ENCODE data around the gene CEP70.
"Not testable (repeated sequence)": the region's sequence is repeated elsewhere in the genome, so short reads cannot be mapped to it uniquely, and the experiment has no call there.

CEP70 gene

GRCh38 chr3:138459619-138460535, 134.2 kb downstream of the CEP70 start:
- in situ Hi-C loops (cut with HindIII; ENCODE audit: low pct_unique_long_range_greater_than_20kb, low sequenced_read_pairs) = no loop called here
- DNase-seq (ENCODE audit: low read depth in 1 of 2, low spot score in 1 of 2) = no peak
- TF ChIP-seq JUND (IDR thresholded peaks at IDR 0.05; ENCODE audit: low read depth) = no peak

- TF ChIP-seq JUND (IDR thresholded peaks at IDR 0.05; ENCODE audit: low read depth) = no peak
- no peak for DNase-seq (ENCODE audit: low read depth in 1 of 2, low spot score in 1 of 2)
- in situ Hi-C loops (cut with HindIII; ENCODE audit: low pct_unique_long_range_greater_than_20kb, low sequenced_read_pairs) = no loop called here
Measured at GRCh38 chr3:138458774-138459499, 135.1 kb downstream of the CEP70 start.

- DNase-seq (ENCODE audit: low read depth in 1 of 2, low spot score in 1 of 2) = no peak
- TF ChIP-seq JUND (IDR thresholded peaks at IDR 0.05; ENCODE audit: low read depth) = no peak
- in situ Hi-C loops (cut with HindIII; ENCODE audit: low pct_unique_long_range_greater_than_20kb, low sequenced_read_pairs) = no loop called here
Measured at GRCh38 chr3:138457863-138458735, 136.0 kb downstream of the CEP70 start.

DNA sequence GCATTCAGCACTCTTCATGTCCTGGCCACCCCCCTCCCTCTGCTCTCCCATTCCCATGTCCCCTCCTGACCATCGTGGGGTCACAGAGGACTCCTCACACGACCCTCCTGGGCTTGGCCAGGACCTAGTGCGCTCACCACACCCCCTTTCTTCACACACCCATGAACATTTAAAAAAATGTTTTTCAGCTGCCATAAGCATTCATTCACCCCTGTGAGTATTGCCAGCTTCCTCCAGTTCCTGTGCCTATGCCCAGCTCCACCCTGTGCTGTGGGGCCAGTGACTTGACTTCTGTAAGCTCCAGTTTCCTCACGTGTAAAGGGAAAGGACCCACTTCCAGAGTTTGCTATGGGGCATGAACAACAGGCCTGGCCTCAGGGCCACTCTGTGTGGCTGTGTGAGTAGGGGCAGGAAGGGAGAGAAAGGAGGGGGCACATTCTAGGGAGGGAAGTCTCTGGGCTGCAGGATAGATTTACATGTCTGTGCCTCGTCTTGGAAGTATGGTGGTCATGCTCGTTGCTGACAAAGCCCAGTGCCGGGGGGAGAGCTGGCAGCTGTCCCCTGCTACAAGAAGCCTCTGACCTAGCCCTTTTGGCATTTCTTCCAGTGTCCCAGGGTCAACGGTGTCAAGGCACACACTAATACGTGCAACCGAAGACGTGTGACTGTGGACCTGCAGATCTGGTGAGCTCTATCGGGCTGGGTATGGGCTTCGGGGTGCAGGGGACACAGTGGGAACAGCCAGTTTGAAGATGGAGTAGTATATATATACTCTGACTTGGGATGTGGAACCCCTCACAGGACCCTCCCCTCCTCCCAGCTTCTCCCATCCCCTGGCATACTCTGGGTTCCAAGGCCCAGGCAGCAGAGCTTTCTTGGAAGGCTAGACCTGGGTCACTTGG, 136.8 kb downstream of the CEP70 start:
- DNase-seq (ENCODE audit: low read depth in 1 of 2, low spot score in 1 of 2) = no peak
- TF ChIP-seq JUND (IDR thresholded peaks at IDR 0.05; ENCODE audit: low read depth) = no peak
- in situ Hi-C loops (cut with HindIII; ENCODE audit: low pct_unique_long_range_greater_than_20kb, low sequenced_read_pairs) = no loop called here

GRCh38 chr3:138455801-138456716, 138.0 kb downstream of the CEP70 start:
- no peak for DNase-seq (ENCODE audit: low read depth in 1 of 2, low spot score in 1 of 2)
- in situ Hi-C loops (cut with HindIII; ENCODE audit: low pct_unique_long_range_greater_than_20kb, low sequenced_read_pairs) = no loop called here
- no peak for TF ChIP-seq JUND (IDR thresholded peaks at IDR 0.05; ENCODE audit: low read depth)

GRCh38 chr3:138453940-138454339, 140.1 kb downstream of the CEP70 start:
- DNase-seq (ENCODE audit: low read depth in 1 of 2, low spot score in 1 of 2); in situ Hi-C loops (cut with HindIII; ENCODE audit: low pct_unique_long_range_greater_than_20kb, low sequenced_read_pairs): not testable (repeated sequence)

DNA sequence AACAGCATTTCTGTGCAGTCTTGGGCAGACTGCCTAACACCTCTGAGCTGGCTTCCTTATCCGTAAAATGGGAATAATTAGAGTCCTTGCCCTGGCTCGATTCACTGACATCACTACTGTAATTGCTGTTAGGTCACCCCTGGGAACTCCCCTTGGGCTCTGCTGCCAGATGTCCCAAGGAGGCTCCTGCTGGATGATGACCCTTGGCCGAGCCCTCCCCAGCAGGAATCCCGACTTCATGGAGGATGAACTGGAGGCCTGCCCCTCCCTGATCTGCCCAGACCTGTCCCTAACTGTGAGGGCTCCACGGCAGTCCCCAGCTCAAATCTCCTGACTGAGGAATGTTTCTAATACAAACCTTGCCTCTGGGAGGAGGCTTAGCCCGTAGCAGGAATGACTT, 141.6 kb downstream of the CEP70 start:
- TF ChIP-seq JUND (IDR thresholded peaks at IDR 0.05; ENCODE audit: low read depth) = no peak
- DNase-seq (ENCODE audit: low read depth in 1 of 2, low spot score in 1 of 2) = no peak
- in situ Hi-C loops (cut with HindIII; ENCODE audit: low pct_unique_long_range_greater_than_20kb, low sequenced_read_pairs) = no loop called here

- no peak for TF ChIP-seq JUND (IDR thresholded peaks at IDR 0.05; ENCODE audit: low read depth)
- in situ Hi-C loops (cut with HindIII; ENCODE audit: low pct_unique_long_range_greater_than_20kb, low sequenced_read_pairs) = no loop called here
Measured at GRCh38 chr3:138451595-138452162, 142.4 kb downstream of the CEP70 start.

DNA sequence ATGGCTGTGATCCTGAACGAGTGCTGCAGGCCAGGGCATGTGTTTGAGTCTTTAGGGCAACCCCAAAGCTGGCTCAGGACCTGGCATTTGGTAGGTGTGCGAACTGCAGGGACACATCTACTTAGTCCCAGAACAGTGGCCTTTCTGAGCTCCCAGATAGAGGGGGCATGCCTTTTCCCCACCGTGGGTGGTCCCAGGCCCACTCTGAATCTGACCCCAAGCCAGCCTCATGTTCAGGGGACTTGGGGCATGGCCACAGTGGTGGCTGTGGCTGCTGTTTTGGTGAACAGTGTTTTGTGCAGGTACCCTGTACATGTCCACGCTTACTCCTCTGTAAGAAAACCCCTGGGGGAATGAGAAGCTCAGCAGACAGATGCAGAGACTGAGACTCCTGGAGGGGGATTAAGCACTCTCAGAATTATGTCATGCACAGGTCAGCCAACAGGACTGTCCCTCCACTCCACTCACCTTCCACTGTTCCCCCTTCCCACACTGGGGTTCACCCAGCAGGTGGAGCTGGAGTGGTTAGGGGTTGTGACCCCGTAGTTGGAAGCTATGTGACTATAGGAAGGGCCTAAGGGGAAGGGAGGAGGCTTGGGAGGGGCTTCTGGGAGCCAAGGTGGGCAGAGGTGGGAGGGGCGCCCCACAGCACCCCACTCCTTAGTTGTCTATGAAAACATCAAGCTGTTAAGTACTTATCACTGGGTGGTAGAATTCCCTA, 143.2 kb downstream of the CEP70 start:
- in situ Hi-C loops (cut with HindIII; ENCODE audit: low pct_unique_long_range_greater_than_20kb, low sequenced_read_pairs) = no loop called here
- no peak for TF ChIP-seq JUND (IDR thresholded peaks at IDR 0.05; ENCODE audit: low read depth)
- DNase-seq (ENCODE audit: low read depth in 1 of 2, low spot score in 1 of 2) = no peak

More at GRCh38 chr3:138451595-138452162, 142.4 kb downstream of the CEP70 start:
- DNase-seq (ENCODE audit: low read depth in 1 of 2, low spot score in 1 of 2) = no peak

GRCh38 chr3:138450181-138450580, 143.9 kb downstream of the CEP70 start:
- in situ Hi-C loops (cut with HindIII; ENCODE audit: low pct_unique_long_range_greater_than_20kb, low sequenced_read_pairs) = no loop called here
- no peak for DNase-seq (ENCODE audit: low read depth in 1 of 2, low spot score in 1 of 2)
- TF ChIP-seq JUND (IDR thresholded peaks at IDR 0.05; ENCODE audit: low read depth) = no peak

All from T47D (cell line).